Panc1 (cell line): ENCODE measurements around the gene SUGCT. TPM values are rescaled to one million over a fixed set of nuclear protein-coding genes. Genes with fewer than 3 reads are reported as not detected.

Experiments
- ATAC-seq: fragments of 200-7000 bp; cut with Tn5 transposase; 2 replicates; pipeline ENCODE4 v1.9.1; 2020; ENCODE audit warnings: mild to moderate bottlenecking, moderate library complexity
- BruUV-seq: library from RNA; stranded (reverse); fragments of 400-500 nt; replicated peaks from 2 replicates; lab custom pipeline; 2021; lab: Mats Ljungman, UMichigan
- CTCF ChIA-PET: fragments of 300-600 bp; sonication (Branson Sonifier 250); formaldehyde crosslinking; loops from one replicate; lab custom pipeline; 2022; ENCODE audit warnings: antibody characterized with exemption; lab: Charles Lee
- POLR2A ChIA-PET: fragments of 300-600 bp; sonication (Branson Sonifier 250); formaldehyde crosslinking; loops from one replicate; lab custom pipeline; 2022; ENCODE audit warnings: antibody characterized with exemption; lab: Charles Lee
- DNase-seq: peaks from one replicate; pipeline ENCODE4 v3.0.0-alpha.2; 2010; ENCODE audit warnings: low read depth, low spot score
- H3K27ac ChIP-seq: 2 replicates; pipeline ENCODE4 v1.5.1; 2011; ENCODE audit warnings: mild to moderate bottlenecking, low read length, inconsistent platforms
- H3K27me3 ChIP-seq: fragments of 200-500 bp; sonication (Bioruptor generic); 2 replicates; pipeline ENCODE4 v1.6.0; 2014; ENCODE audit warnings: low read length, inconsistent platforms; ENCODE audit not compliant: control insufficient read depth, insufficient read depth
- H3K36me3 ChIP-seq: fragments of 200-500 bp; sonication (Bioruptor generic); 2 replicates; pipeline ENCODE4 v1.5.1; 2014; ENCODE audit warnings: inconsistent platforms, mild to moderate bottlenecking, low read length, moderate library complexity; ENCODE audit not compliant: control insufficient read depth, insufficient read depth
- H3K4me1 ChIP-seq: 2 replicates; pipeline ENCODE4 v1.5.1; 2011; ENCODE audit warnings: inconsistent platforms, mild to moderate bottlenecking, low read length, moderate library complexity; ENCODE audit not compliant: control insufficient read depth, insufficient read depth
- H3K4me3 ChIP-seq, 2 experiments: 2 replicates each; pipeline ENCODE4 v1.5.1; 2011 to 2012; ENCODE audit warnings: low read depth in 2 of 2, low read length in 2 of 2, mild to moderate bottlenecking in 2 of 2, inconsistent platforms in 1 of 2, moderate library complexity in 1 of 2
- H3K9me3 ChIP-seq: fragments of 200-500 bp; sonication (Bioruptor generic); 2 replicates; pipeline ENCODE4 v1.5.1; 2014; ENCODE audit warnings: low read depth, mild to moderate bottlenecking, inconsistent platforms, low read length, moderate library complexity; ENCODE audit not compliant: control insufficient read depth, insufficient read depth
- CTCF ChIP-seq: fragments of 450-650 bp; IDR thresholded peaks from 2 replicates; pipeline ENCODE4 v1.5.1; 2017; ENCODE audit warnings: mild to moderate bottlenecking
- POLR2AphosphoS5 ChIP-seq: IDR thresholded peaks from 2 replicates; pipeline ENCODE4 v1.6.1; 2012; ENCODE audit warnings: mild to moderate bottlenecking, low read depth, low read length, moderate library complexity
- REST ChIP-seq, 2 experiments: IDR thresholded peaks; 2 replicates each; pipeline ENCODE4 v1.6.1; 2011 to 2012; ENCODE audit warnings: low read depth in 2 of 2, control low read depth in 1 of 2, low read length in 1 of 2, mild to moderate bottlenecking in 1 of 2, moderate library complexity in 1 of 2; ENCODE audit not compliant: insufficient read depth in 1 of 2
- SIN3A ChIP-seq: IDR thresholded peaks from 2 replicates; pipeline ENCODE4 v1.6.1; 2012; ENCODE audit warnings: low read depth, mild to moderate bottlenecking, low read length, moderate library complexity, borderline replicate concordance; ENCODE audit not compliant: insufficient read depth
- TCF7L2 ChIP-seq: IDR thresholded peaks from 2 replicates; pipeline ENCODE4 v1.6.1; 2011; ENCODE audit warnings: mild to moderate bottlenecking, low read depth, low read length, inconsistent platforms
- in situ Hi-C: cut with HindIII; loops from 2 replicates; pipeline ENCODE4 v1.10.0; 2016; ENCODE audit warnings: low sequenced_read_pairs, low pct_unique_long_range_greater_than_20kb
- intact Hi-C: fragments of 100-400 bp; cut with micrococcal nuclease; formaldehyde crosslinking; loops from one replicate; pipeline ENCODE4 v1.10.0; 2022; ENCODE audit not compliant: unreplicated experiment
- total RNA-seq: library from RNA; stranded (reverse); gene quantifications from one replicate; pipeline ENCODE4 v1.2.1, GENCODE V29; 2021; ENCODE audit not compliant: unreplicated experiment

Gene SUGCT
- total RNA-seq, 1 experiment from 2014 or later: 3.1 TPM

- intact Hi-C loops: no loop called here
- CTCF ChIA-PET: no interaction called here
- DNase-seq (no peak), ATAC-seq (no peak)
- no peaks in the 10 kb centered on the region for H3K27me3 ChIP-seq
- no peak overlapping the region for H3K27ac ChIP-seq
- in situ Hi-C loops: no loop called here
- no peaks in the 10 kb centered on the region for H3K9me3 ChIP-seq
- BruUV-seq: no TSS peak
- TF ChIP-seq CTCF: no peak
- no peak for TF ChIP-seq REST (IDR thresholded peaks at IDR 0.05; ENCODE audit: insufficient read depth in 1 of 2, low read depth in 2 of 2, low read length in 1 of 2)
- no peak for TF ChIP-seq TCF7L2
- no peak for TF ChIP-seq POLR2AphosphoS5
- no peak for TF ChIP-seq SIN3A
- no peaks in the 10 kb centered on the region for H3K4me1 ChIP-seq
- POLR2A ChIA-PET: no interaction called here
- no peak overlapping the region for H3K4me3 ChIP-seq
- H3K36me3 ChIP-seq: no peaks in the 10 kb centered on the region
Observed at GRCh38 chr7:40346554-40346953, 211.7 kb downstream of the SUGCT start.

- DNase-seq (no peak), ATAC-seq (no peak)
- in situ Hi-C loops: no loop called here
- Histone ChIP-seq H3K36me3 (no peaks in the 10 kb centered on the region), H3K27me3 (no peaks in the 10 kb centered on the region), H3K27ac (no peak overlapping the region), H3K9me3 (no peaks in the 10 kb centered on the region), H3K4me1 (no peaks in the 10 kb centered on the region), H3K4me3 (no peak overlapping the region)
- ChIA-PET POLR2A (no interaction called here), CTCF (no interaction called here)
- intact Hi-C loops: no loop called here
- TF ChIP-seq SIN3A (no peak), CTCF (no peak), POLR2AphosphoS5 (no peak), TCF7L2 (no peak), REST (IDR thresholded peaks at IDR 0.05; ENCODE audit: insufficient read depth in 1 of 2, low read depth in 2 of 2, low read length in 1 of 2) (no peak)
- BruUV-seq: no TSS peak
Observed at GRCh38 chr7:40348126-40348728, 213.4 kb downstream of the SUGCT start.
